GM12878 (cell line): ENCODE results near the gene AP1AR. TPM values are rescaled to one million over a fixed set of nuclear protein-coding genes. Genes with fewer than 3 reads are reported as not detected.

ENCODE experiments used
- ATAC-seq: fragments of 200-7000 bp; cut with Tn5 transposase; 3 replicates; pipeline ENCODE4 v1.9.1; 2020; ENCODE audit warnings: mild to moderate bottlenecking, moderate library complexity
- BruUV-seq: library from RNA; stranded (reverse); fragments of 400-500 nt; replicated peaks from 2 replicates; lab custom pipeline; 2021; lab: Mats Ljungman, UMichigan
- CTCF ChIA-PET: fragments of 300-600 bp; sonication (Branson Sonifier 250); formaldehyde crosslinking; extraction: SDS; loops from one replicate; lab custom pipeline; 2021; ENCODE audit warnings: inconsistent platforms; lab: Yijun Ruan, JAX
- POLR2A ChIA-PET: fragments of 350-600 bp; formaldehyde crosslinking; extraction: SDS; loops from one replicate; lab custom pipeline; 2021; ENCODE audit warnings: inconsistent platforms; lab: Charles Lee
- RAD21 ChIA-PET: fragments of 300-600 bp; sonication (Branson Sonifier 250); formaldehyde crosslinking; loops from one replicate; lab custom pipeline; 2023; ENCODE audit warnings: antibody characterized with exemption; ENCODE audit not compliant: unreplicated experiment; lab: Charles Lee
- SMC1A ChIA-PET: fragments of 300-600 bp; sonication (Branson Sonifier 250); formaldehyde crosslinking; loops from one replicate; lab custom pipeline; 2023; ENCODE audit not compliant: unreplicated experiment, uncharacterized antibody; lab: Charles Lee
- DNase-seq: peaks from one replicate; pipeline ENCODE4 v3.0.0-alpha.2; 2011; ENCODE audit warnings: low read depth, low spot score
- FAIRE-seq: peaks from 3 replicates; lab custom pipeline; 2011; peaks lifted over from hg19 to GRCh38; lab: Jason Lieb, UNC
- H2AFZ ChIP-seq: 2 replicates; pipeline ENCODE4 v1.6.0; 2011; ENCODE audit warnings: low read depth, low read length, control low read depth; ENCODE audit not compliant: control insufficient read depth
- H3K27ac ChIP-seq: 2 replicates; pipeline ENCODE4 v1.5.1; 2011; ENCODE audit warnings: control low read depth; ENCODE audit not compliant: control insufficient read depth, insufficient read depth
- H3K27me3 ChIP-seq, 2 experiments: replicated peaks in 1 of 2; 2 replicates each; pipeline versions ENCODE4 v1.6.0 to v1.6.1; 2011; ENCODE audit warnings: low read length in 1 of 2; ENCODE audit not compliant: control insufficient read depth in 2 of 2, insufficient read depth in 2 of 2
- H3K36me3 ChIP-seq, 2 experiments: 2 replicates each; pipeline ENCODE4 v1.5.1; 2011; ENCODE audit warnings: low read length in 1 of 2; ENCODE audit not compliant: control insufficient read depth in 2 of 2, insufficient read depth in 2 of 2
- H3K4me1 ChIP-seq: 2 replicates; pipeline ENCODE4 v1.6.1; 2011; ENCODE audit warnings: mild to moderate bottlenecking, low read length, moderate library complexity, mixed read lengths; ENCODE audit not compliant: control insufficient read depth, insufficient read depth
- H3K4me2 ChIP-seq: 2 replicates; pipeline ENCODE4 v1.6.0; 2011; ENCODE audit warnings: control low read depth; ENCODE audit not compliant: control insufficient read depth, insufficient read depth
- H3K4me3 ChIP-seq: fragments of 200-600 bp; sonication (generic); 2 replicates; pipeline ENCODE4 v1.5.1; 2016
- H3K79me2 ChIP-seq: 2 replicates; pipeline ENCODE4 v1.6.0; 2011; ENCODE audit warnings: low read length; ENCODE audit not compliant: control insufficient read depth, insufficient read depth
- H3K9ac ChIP-seq: 2 replicates; pipeline ENCODE4 v1.8.0; 2011; ENCODE audit warnings: low read length, control low read depth, mixed read lengths; ENCODE audit not compliant: control insufficient read depth, insufficient read depth
- H3K9me3 ChIP-seq: replicated peaks from 3 replicates; pipeline ENCODE4 v1.5.1; 2011; ENCODE audit warnings: mild to moderate bottlenecking, low read length; ENCODE audit not compliant: control insufficient read depth, insufficient read depth
- H4K20me1 ChIP-seq: 2 replicates; pipeline ENCODE4 v1.6.0; 2011; ENCODE audit not compliant: control insufficient read depth, insufficient read depth
- BHLHE40 ChIP-seq, 2 experiments: fragments of 450-650 bp in 1 of 2; IDR thresholded peaks; 2 replicates each; pipeline ENCODE4 v1.6.1; 2011 to 2017; ENCODE audit warnings: low read depth in 2 of 2, borderline replicate concordance in 1 of 2, improper control_type of control experiment in 1 of 2, low read length in 1 of 2, mild to moderate bottlenecking in 1 of 2
- HCFC1 ChIP-seq: fragments of 150-350 bp; IDR thresholded peaks from 2 replicates; pipeline ENCODE4 v1.6.1; 2014; ENCODE audit warnings: low read length
- JUNB ChIP-seq: IDR thresholded peaks from 2 replicates; pipeline ENCODE4 v1.6.1; 2016; ENCODE audit warnings: antibody characterized with exemption, mild to moderate bottlenecking
- MEF2B ChIP-seq: fragments of 450-650 bp; IDR thresholded peaks from 2 replicates; pipeline ENCODE4 v1.6.1; 2018; ENCODE audit warnings: mild to moderate bottlenecking, moderate library complexity; ENCODE audit not compliant: partially characterized antibody, poor library complexity, severe bottlenecking
- SIX5 ChIP-seq: IDR thresholded peaks from 2 replicates; pipeline ENCODE4 v1.6.1; 2011; ENCODE audit warnings: mild to moderate bottlenecking, low read depth, low read length, moderate library complexity; ENCODE audit not compliant: severe bottlenecking
- SMC3 ChIP-seq: IDR thresholded peaks from 2 replicates; pipeline ENCODE4 v1.6.1; 2011; ENCODE audit warnings: low read length, improper control_type of control experiment, borderline replicate concordance
- STAT1 ChIP-seq: fragments of 450-650 bp; conservative IDR thresholded peaks from 2 replicates; pipeline ENCODE4 v1.6.1; 2014; ENCODE audit warnings: antibody characterized with exemption, mild to moderate bottlenecking
- WGBS: methylation state at CpG from one replicate; pipeline ENCODE4 v1.1.6; 2016; ENCODE audit warnings: low lambda C conversion rate; ENCODE audit not compliant: insufficient replicate concordance, insufficient coverage; ENCODE audit errors: missing lambda C conversion rate; 5-methylcytosine and 5-hydroxymethylcytosine counted together
- in situ Hi-C: fragments of 300-500 bp; cut with MboI; formaldehyde crosslinking; loops from 9 replicates; pipeline ENCODE4 v1.14.3; 2018; ENCODE audit warnings: mixed read lengths
- intact Hi-C: fragments of 100-400 bp; cut with micrococcal nuclease; formaldehyde crosslinking; loops from one replicate; pipeline ENCODE4 v1.14.2; 2022; ENCODE audit not compliant: unreplicated experiment
- polyA plus RNA-seq, 11 experiments: library from polyadenylated mRNA; depleted of rRNA in 4 of 11; unstranded in 6 of 11; stranded (reverse) in 5 of 11; fragments of >200 nt; fragmentation: Nextera tagmentation in 4 of 11; fragmentation: Illumina TruSeq in 1 of 11; extraction: Ambion mirVana in 4 of 11; extraction: Trizol in 1 of 11; gene quantifications; 1 replicate in 1 of 11; 2 replicates in 10 of 11; pipeline versions ENCODE4 v1.2.1 to v1.2.3, GENCODE V29; 2011 to 2016; ENCODE audit warnings: inconsistent platforms in 2 of 11, missing spikeins in 2 of 11, low read depth in 1 of 11
- total RNA-seq, 4 experiments: library from RNA; depleted of rRNA in 3 of 4; stranded (reverse); fragments of >200 nt in 3 of 4; fragmentation: Illumina TruSeq in 1 of 4; extraction: Trizol in 1 of 4; gene quantifications; 2 replicates each; pipeline versions ENCODE4 v1.2.1 to v1.2.3, GENCODE V29; 2013 to 2021
- TF ChIP-seq, protein P1 (sequence below): IDR thresholded peaks from 2 replicates; pipeline ENCODE4 v1.6.1; 2011; ENCODE audit warnings: mild to moderate bottlenecking, low read depth, low read length, moderate library complexity; ENCODE audit not compliant: insufficient replicate concordance
- TF ChIP-seq, protein P2 (sequence below): IDR thresholded peaks from 2 replicates; pipeline ENCODE4 v1.6.1; 2011; ENCODE audit warnings: low read depth, mild to moderate bottlenecking, low read length, moderate library complexity, borderline replicate concordance; ENCODE audit errors: extremely low read depth
- TF ChIP-seq, protein P3 (sequence below): fragments of 450-650 bp; IDR thresholded peaks from 2 replicates; pipeline ENCODE4 v1.6.1; 2018; ENCODE audit warnings: mild to moderate bottlenecking, low read depth, moderate library complexity; ENCODE audit not compliant: partially characterized antibody
- TF ChIP-seq, protein P4 (sequence below): IDR thresholded peaks from 2 replicates; pipeline ENCODE4 v1.6.1; 2011; ENCODE audit warnings: borderline replicate concordance, low read depth, mild to moderate bottlenecking, moderate library complexity, mixed read lengths, low read length; ENCODE audit not compliant: insufficient read depth; ENCODE audit errors: extremely low read length
- TF ChIP-seq, protein P5 (sequence below), 3 experiments: IDR thresholded peaks in 2 of 3; conservative IDR thresholded peaks in 1 of 3; 2 replicates each; pipeline ENCODE4 v1.5.1; 2011; ENCODE audit warnings: low read depth in 3 of 3, low read length in 3 of 3, mild to moderate bottlenecking in 3 of 3, control low read depth in 2 of 3, moderate library complexity in 2 of 3, inconsistent platforms in 1 of 3, mixed read lengths in 1 of 3; ENCODE audit not compliant: control insufficient read depth in 2 of 3, insufficient read depth in 1 of 3; ENCODE audit errors: extremely low read depth in 1 of 3

AP1AR gene
- total and polyA plus RNA-seq, 10 of the 15 experiments (the other 5 are each of a cell fraction or from before 2014, with no cell fraction given), result 5.6 to 29.1 (median 16.3) TPM

DNA sequence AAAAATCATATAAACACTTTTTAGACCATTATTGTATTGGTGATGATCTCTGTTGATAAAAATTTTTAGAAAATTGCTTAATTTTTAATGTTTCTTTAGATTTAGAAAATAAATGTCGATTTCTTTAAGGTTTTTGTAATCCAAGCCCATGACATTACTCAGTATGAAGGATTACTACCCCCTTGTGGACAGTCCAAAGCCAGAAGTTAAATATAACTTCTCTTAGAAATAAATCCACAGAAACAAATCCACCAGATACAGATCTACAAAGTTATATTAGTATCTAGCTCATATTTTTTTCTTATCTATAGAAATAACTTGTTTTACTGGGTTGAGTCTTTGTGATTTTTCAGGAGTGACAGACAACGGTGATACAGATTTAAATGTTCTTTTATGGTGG is 35.2 kb downstream of the AP1AR start:
- FAIRE-seq (no peak), ATAC-seq (peak; percentile 53), DNase-seq (no peak)
- Histone ChIP-seq H3K27me3 (no peaks in the 10 kb centered on the region), H3K36me3 (peaks cover 0 to 3% of the 10 kb centered on the region in 2 experiments; a peak in 1 of 4 replicates), H4K20me1 (no peaks in the 10 kb centered on the region), H3K27ac (no peak overlapping the region), H3K79me2 (no peaks in the 10 kb centered on the region), H3K9me3 (no peaks in the 10 kb centered on the region), H3K4me1 (no peaks in the 10 kb centered on the region), H3K4me3 (no peak overlapping the region), H2AFZ (no peak overlapping the region), H3K9ac (no peak overlapping the region), H3K4me2 (no peak overlapping the region)
- no TSS peak for BruUV-seq
- ChIA-PET CTCF (interaction anchor here (0.6 to 3.4 kb wide), 30 partner anchors 8 to 337 kb away, joined by 3 to 20 read pairs (median 4); no protein-coding TSS in a partner anchor), RAD21 (interaction anchor here (0.6 to 1.7 kb wide), 12 partner anchors 13 to 253 kb away, joined by 3 to 10 read pairs (median 3); no protein-coding TSS in a partner anchor), SMC1A (interaction anchor here (0.7 to 2.0 kb wide), 22 partner anchors 10 to 499 kb away, joined by 3 to 12 read pairs (median 4); partner anchors contain the start of genes ALPK1 and TIFA), POLR2A (no interaction called here)
- in situ Hi-C loops (no loop called here), intact Hi-C loops (no loop called here)
- WGBS, result 72% methylated on average over 2 of the region's 2 CpGs
- TF ChIP-seq, protein P1, sequence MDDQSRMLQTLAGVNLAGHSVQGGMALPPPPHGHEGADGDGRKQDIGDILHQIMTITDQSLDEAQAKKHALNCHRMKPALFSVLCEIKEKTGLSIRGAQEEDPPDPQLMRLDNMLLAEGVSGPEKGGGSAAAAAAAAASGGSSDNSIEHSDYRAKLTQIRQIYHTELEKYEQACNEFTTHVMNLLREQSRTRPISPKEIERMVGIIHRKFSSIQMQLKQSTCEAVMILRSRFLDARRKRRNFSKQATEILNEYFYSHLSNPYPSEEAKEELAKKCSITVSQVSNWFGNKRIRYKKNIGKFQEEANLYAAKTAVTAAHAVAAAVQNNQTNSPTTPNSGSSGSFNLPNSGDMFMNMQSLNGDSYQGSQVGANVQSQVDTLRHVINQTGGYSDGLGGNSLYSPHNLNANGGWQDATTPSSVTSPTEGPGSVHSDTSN, result no peak
- TF ChIP-seq, protein P2, sequence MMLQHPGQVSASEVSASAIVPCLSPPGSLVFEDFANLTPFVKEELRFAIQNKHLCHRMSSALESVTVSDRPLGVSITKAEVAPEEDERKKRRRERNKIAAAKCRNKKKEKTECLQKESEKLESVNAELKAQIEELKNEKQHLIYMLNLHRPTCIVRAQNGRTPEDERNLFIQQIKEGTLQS, result no peak
- TF ChIP-seq SMC3 (peak; percentile 46; the same call in 1 of the 2 replicates), HCFC1 (no peak), JUNB (0 out of 2 replicates have a peak, but pooled peaks have one; percentile 5), SIX5 (no peak), BHLHE40 (IDR thresholded peaks at IDR 0.05; ENCODE audit: borderline replicate concordance in 1 of 2, low read depth in 2 of 2, low read length in 1 of 2) (no peak), STAT1 (no peak), MEF2B (no peak)
- TF ChIP-seq, protein P3, sequence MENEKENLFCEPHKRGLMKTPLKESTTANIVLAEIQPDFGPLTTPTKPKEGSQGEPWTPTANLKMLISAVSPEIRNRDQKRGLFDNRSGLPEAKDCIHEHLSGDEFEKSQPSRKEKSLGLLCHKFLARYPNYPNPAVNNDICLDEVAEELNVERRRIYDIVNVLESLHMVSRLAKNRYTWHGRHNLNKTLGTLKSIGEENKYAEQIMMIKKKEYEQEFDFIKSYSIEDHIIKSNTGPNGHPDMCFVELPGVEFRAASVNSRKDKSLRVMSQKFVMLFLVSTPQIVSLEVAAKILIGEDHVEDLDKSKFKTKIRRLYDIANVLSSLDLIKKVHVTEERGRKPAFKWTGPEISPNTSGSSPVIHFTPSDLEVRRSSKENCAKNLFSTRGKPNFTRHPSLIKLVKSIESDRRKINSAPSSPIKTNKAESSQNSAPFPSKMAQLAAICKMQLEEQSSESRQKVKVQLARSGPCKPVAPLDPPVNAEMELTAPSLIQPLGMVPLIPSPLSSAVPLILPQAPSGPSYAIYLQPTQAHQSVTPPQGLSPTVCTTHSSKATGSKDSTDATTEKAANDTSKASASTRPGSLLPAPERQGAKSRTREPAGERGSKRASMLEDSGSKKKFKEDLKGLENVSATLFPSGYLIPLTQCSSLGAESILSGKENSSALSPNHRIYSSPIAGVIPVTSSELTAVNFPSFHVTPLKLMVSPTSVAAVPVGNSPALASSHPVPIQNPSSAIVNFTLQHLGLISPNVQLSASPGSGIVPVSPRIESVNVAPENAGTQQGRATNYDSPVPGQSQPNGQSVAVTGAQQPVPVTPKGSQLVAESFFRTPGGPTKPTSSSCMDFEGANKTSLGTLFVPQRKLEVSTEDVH, result no peak
- TF ChIP-seq, protein P4, sequence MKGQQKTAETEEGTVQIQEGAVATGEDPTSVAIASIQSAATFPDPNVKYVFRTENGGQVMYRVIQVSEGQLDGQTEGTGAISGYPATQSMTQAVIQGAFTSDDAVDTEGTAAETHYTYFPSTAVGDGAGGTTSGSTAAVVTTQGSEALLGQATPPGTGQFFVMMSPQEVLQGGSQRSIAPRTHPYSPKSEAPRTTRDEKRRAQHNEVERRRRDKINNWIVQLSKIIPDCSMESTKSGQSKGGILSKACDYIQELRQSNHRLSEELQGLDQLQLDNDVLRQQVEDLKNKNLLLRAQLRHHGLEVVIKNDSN, result no peak
- TF ChIP-seq, protein P5, sequence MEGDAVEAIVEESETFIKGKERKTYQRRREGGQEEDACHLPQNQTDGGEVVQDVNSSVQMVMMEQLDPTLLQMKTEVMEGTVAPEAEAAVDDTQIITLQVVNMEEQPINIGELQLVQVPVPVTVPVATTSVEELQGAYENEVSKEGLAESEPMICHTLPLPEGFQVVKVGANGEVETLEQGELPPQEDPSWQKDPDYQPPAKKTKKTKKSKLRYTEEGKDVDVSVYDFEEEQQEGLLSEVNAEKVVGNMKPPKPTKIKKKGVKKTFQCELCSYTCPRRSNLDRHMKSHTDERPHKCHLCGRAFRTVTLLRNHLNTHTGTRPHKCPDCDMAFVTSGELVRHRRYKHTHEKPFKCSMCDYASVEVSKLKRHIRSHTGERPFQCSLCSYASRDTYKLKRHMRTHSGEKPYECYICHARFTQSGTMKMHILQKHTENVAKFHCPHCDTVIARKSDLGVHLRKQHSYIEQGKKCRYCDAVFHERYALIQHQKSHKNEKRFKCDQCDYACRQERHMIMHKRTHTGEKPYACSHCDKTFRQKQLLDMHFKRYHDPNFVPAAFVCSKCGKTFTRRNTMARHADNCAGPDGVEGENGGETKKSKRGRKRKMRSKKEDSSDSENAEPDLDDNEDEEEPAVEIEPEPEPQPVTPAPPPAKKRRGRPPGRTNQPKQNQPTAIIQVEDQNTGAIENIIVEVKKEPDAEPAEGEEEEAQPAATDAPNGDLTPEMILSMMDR (IDR thresholded peaks at IDR 0.05 in 2 of 3, conservative IDR thresholded peaks at IDR 0.05 in 1 of 3; ENCODE audit: control insufficient read depth in 2 of 3, extremely low read depth in 1 of 3, insufficient read depth in 1 of 3, low read depth in 3 of 3, low read length in 3 of 3), result peak; percentile 26 to 43 (median 32); a peak in 3 of 6 replicates
